Measurements from ENCODE around the gene ZG16.

The ZG16 gene

DNA sequence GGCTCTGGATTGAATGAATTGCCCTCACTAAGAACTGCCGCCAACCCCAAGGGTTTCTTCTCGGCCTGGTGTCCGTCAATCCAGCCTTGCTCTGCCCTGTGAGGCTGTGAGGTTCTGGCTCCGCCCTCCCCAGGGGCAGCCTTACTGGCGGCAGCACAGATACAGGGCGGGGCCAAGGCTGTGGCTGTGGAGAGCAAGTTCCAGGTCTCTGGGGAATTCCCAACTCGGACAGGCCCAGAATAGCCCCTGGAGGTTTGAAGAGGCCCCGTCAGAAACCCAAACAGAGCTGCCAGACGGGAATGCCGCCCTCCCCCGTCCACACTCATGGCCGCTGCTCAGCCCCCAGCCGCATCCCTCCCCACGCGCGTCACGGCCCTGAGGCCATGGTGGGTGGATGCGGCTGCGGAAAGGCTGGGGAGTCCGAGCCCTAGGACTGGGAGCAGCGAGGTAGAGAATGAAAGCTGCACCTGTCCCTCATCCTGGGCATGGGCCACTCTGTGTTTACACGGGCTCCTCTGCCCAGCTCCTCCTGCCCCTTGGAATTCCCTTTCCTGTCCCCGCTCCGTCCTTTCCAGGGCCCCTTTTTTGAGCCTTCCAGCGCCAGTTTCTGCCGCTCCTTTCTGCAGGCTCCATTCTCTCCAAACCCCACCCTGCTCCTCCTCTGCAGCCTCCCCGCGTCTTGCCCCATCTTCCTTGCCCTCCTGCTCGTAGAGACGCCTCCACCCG is 33.3 kb downstream of the ZG16 start:
- DNase-seq, result peak; percentile 61

- no peak for DNase-seq
These were observed 34.0 kb downstream of the ZG16 start, which contains the start of gene PRRT2 for GRCh38 chr16:29811896-29812665. PRRT2 (plus strand) TSS chr16:29812193; CDS start chr16:29813055, 862 bp downstream.

- no peak for DNase-seq
These were observed 34.9 kb downstream of the ZG16 start for GRCh38 chr16:29812754-29813643.

DNA sequence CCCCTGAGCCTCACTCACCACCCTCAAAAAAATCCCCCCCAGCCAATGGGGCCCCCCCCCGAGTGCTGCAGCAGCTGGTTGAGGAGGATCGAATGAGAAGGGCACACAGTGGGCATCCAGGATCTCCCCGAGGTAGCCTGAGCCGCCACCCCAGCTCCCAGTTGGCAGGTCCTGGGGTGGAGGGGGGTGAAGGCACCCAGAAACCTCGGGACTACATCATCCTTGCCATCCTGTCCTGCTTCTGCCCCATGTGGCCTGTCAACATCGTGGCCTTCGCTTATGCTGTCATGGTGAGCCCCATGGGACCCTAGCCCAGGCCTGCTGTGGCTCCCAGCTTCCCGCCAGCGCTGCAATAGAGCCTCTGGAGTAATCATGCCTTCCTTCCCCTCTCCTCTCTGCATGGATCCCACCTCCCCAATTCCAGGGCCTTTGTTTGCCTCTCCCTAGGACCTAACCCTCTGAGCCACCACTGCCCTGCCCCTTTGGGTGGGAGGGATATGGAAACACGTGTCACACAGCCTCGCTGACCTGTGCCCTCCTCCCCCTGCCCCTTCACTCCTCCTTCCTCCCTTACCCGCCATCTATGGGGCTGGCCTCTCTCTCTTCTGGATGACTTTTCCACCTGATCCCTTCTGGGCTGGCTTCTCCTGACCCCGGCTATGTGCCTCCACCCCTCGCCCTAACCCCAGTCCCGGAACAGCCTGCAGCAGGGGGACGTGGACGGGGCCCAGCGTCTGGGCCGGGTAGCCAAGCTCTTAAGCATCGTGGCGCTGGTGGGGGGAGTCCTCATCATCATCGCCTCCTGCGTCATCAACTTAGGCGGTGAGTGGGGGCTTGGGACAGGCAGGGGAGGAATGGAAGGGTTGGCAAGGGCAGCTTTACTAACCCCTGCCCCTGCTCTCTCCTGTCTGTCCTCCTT is 35.8 kb downstream of the ZG16 start:
- DNase-seq, result no peak

DNA sequence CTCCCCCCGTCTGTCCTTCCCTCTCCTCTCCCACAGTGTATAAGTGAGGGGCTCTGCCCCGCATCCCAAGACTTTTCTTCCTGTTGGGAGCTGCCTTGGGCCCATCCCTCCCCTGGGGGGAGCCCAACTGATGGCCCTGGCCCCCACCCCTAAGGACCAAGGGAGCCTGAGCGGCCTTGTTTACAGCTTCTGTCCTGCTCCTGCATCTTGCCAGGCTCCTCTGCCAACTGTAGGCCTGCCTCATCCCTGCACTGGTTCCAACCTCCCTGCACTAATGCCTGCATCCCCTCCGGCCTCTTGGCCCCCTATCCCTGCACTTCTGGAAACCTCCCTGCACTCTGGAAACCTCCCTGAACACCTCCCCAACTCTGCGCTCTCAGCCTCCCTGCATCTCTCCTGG is 36.5 kb downstream of the ZG16 start:
- no peak for DNase-seq

GRCh38 chr16:29815032-29815721 is 37.1 kb downstream of the ZG16 start:
- DNase-seq, result no peak

DNA sequence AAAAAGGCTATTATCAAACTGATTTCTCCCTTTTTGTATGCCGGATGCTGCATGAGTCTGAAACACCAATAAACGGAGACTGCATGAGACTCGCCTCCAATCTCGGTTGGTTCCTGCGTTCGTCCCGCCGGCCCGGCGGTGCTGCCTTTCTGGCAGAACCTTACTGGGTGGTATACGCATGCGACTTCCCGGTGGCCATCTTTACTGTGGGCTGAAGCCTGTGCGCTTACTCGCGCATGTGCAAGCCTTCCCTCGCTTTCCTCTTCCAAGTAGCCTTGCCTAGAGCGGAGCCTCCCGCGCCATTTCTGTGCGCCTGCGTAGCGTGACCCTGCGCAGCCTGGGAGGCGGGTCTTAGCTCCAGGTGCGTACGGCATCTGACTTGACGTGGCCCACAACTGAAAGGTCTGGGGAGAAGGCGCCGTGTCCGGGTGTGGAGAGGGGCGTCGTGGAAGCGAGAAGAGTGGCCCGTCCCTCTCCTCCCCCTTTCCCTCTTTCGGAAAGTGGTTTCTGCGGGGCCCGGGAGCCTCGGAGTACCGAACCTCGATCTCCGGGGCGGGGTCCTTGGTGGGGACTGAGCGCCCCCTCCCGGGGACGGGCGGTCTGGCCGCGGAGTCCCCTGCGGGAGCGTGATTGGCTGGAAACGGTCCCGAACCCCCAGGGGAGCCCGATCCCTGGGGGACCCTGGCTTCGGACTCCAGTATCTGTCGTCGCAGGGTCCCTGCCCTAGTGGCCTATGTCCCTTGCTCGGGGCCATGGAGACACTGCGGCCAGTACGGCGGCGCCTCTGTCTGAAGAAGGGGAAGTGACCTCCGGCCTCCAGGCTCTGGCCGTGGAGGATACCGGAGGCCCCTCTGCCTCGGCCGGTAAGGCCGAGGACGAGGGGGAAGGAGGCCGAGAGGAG is 38.0 kb downstream of the ZG16 start, which contains the start of gene PAGR1:
Gene PAGR1, plus strand, starts transcription at position 360 of the 901 bp plus-strand sequence. Its CDS starts 374 bp downstream, at position 734.
- peak; percentile 99 for DNase-seq

GRCh38 chr16:29816694-29817441 is 38.8 kb downstream of the ZG16 start:
- DNase-seq, result no peak

- no peak for DNase-seq
These were observed 40.0 kb downstream of the ZG16 start for GRCh38 chr16:29818082-29818481.

GRCh38 chr16:29819506-29819905 is 41.5 kb downstream of the ZG16 start:
- no peak for DNase-seq

DNA sequence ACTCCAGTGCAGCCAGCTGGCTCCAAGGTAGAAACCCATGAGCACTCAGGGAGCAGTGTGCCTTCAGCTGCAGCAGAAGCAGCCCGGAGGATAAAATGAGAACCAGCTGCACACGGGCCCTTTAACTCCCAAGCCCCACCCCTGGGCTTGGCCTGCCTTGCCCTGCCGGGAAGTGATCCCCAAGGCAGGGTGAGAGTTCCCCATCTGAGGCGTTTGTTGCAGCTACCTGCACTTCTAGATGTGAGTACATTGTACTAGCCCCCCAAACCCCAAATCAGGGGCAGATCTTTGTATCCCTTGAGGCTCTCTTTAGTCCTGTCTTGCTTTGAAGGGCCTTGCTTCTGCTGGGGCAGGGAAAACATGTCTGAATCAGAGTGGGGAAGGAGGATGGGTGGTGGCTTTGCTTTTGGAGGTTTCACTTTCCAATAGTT is 42.2 kb downstream of the ZG16 start, which contains the start of gene MVP:
Gene MVP, plus strand, starts transcription at position 192 of the 431 bp plus-strand sequence. CDS start 10,088 bp downstream, outside the sequence.
- peak; percentile 32 for DNase-seq

GRCh38 chr16:29820730-29821642 is 42.9 kb downstream of the ZG16 start:
- no peak for DNase-seq

DNA sequence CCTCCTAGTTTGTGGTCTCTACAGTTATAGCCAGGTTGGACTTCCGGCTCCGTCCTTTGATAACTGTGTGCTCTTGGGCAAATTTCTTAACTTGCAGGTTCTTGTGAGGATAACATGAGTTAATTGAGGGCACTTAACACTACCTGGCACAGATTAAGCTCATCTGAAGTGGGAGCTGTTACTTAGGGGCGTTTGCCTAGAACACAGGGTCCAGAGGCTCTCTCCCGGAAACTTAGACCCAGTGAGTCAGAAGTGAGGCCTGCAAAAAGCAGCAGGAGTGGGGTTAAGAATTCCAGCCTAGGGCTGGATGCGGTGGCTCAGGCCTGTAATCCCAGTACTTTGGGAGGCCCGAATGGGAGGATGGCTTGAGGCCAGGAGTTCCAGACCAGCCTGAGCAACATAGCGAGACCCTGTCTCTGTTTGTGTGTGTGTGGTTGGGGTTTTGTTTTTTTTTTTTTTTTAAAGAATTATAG is 43.6 kb downstream of the ZG16 start:
- no peak for DNase-seq

DNA sequence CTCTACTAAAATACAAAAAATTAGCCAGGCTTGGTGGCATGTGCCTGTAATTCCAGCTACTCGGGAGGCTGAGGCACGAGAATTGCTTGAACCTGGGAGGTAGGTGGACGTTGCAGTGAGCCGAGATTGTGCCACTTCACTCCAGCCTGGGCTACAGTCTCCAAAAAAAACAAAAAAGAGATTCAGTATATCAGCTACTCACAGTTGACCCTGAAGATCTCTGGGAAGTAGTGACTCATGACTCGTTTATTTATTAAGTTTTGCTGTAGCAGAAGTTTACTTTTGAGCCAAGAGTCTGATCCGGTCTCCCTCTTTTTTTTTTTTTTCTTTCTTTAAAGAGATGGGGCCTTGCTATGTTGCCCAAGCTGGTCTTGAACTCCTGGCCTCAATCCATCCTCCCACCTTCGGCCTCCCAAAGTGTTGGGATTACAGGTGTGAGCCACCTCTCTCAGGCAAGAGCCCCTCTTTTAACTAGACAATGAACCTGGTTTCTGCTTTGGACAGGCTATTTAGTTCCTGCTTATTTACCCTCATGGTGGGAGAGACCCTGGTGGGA is 46.6 kb downstream of the ZG16 start:
- DNase-seq, result no peak

DNA sequence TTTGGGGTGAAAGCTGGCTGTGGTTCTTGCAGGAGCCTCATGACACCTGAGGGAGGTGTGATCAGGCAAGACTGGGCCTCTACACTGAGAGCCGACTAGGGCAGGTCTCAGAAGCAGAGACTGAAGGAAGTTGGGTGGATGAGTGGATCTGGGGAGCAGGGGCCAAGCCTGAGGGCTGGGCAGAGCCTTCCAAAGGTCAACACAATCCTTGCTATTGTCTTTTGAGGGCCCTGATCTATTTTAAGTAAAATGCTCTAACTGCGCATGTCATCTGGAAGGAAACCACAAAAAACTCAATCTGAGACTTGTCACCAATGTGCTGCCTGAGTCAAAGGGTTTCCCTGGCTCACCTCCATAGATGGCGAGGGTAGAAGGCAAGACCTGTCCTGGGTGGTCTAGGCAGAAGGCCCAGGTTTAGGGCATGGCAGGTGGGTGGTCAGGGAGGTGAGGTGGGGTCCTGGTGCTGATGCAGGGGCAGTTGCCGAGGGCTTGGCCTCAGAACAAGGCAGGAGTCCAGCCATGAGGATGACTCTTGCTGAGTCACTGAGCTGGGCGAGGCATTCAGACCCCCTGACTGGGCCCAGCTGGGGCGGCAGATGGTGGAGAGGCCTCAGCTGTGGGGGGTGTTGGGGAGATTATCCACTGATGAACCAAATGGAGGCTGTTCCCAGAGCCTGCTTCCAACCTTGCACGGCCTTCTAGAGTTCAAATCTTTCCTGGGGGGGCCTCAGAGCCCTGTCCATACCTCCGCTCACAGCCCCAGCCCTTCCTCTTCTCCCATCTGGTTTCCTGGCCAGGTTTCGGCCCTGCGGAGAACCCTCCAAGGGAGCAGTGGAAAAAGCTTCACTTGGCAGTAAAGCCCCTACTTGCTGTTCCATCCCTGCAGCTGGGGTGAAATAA is 47.3 kb downstream of the ZG16 start:
- DNase-seq, result no peak

DNA sequence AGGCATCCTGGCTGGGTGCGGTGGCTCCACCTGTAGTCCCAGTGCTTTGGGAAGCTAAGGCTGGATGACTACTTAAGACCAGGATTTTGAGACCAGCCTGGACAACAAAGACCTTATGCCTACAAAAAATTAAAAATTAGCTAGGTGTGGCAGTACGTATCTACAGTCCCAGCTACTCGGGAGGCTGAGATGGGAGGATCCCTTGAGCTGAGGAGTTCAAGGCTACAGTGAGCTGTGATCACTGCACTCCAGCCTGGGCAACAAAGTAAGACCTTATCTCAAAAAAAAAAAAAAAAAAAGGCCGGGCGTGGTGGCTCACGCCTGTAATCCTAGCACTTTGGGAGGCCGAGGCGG is 48.3 kb downstream of the ZG16 start:
- DNase-seq, result no peak

- DNase-seq, result no peak
These were observed 52.7 kb downstream of the ZG16 start for GRCh38 chr16:29830774-29831173.
